ENCODE measurements around the gene FBF1. TPM values are rescaled to one million over a fixed set of nuclear protein-coding genes. Genes with fewer than 3 reads are reported as not detected.
A peak's percentile ranks its signal among the peaks of the same experiment; 100 is the strongest.

Gene FBF1
- total RNA-seq, 2 donors from 2014 or later = 25.9 to 39.1 TPM

DNA sequence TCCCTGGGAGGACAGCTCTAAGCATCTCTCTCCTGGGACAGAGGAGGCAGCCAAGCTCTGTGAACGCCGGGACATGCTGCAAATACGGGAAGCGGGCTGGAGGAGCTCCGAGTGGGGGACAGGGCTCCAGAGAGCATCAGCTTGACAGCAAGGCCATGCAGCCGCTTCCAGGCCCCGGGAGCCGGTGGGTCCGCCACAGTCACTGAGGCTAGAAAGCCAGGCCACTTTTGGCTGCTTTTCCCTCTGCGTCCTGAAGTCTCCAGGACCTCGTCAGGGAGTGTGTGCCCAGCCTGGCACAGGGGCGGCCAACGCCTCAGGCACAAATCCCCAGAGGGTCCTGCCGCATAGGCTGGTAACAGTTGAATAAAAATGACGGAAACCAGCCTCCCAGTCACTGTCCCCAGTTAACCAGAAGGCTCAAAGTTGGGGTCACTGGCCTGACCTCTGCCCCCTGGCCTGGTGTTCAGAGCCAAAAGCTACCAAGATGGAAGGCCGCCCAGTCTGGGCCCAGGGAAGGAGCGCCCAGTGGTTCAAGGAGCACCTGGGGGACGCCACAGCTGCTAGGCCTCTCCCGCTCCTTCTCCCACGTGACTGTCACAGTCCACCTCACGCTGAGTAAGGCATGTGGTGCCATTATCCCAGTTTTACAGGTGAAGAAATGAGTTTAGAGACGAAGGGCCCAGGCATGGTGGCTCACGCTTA, 40.9 kb downstream of the FBF1 start:
- no peaks in the 10 kb centered on the region for H3K27me3 ChIP-seq (ENCODE audit: control insufficient read depth, insufficient read depth, low read length, poor library complexity, severe bottlenecking)
- H3K36me3 Mint-ChIP-seq (ENCODE audit: low read depth) = peaks cover 28% of the 10 kb centered on the region
- WGBS, 2 experiments (ENCODE audit: insufficient coverage in 1 of 2, insufficient read length in 1 of 2) = 93 to 96% methylated on average over 23 of the region's 23 CpGs
- H3K4me3 ChIP-seq (ENCODE audit: low read length) = no peak overlapping the region
- no peak overlapping the region for H3K27ac Mint-ChIP-seq
- no peaks in the 10 kb centered on the region for H3K27me3 Mint-ChIP-seq (ENCODE audit: insufficient read depth)
- H3K9me3 Mint-ChIP-seq = no peaks in the 10 kb centered on the region
- H3K4me1 Mint-ChIP-seq = peaks cover 15% of the 10 kb centered on the region
- TF ChIP-seq, protein P1, sequence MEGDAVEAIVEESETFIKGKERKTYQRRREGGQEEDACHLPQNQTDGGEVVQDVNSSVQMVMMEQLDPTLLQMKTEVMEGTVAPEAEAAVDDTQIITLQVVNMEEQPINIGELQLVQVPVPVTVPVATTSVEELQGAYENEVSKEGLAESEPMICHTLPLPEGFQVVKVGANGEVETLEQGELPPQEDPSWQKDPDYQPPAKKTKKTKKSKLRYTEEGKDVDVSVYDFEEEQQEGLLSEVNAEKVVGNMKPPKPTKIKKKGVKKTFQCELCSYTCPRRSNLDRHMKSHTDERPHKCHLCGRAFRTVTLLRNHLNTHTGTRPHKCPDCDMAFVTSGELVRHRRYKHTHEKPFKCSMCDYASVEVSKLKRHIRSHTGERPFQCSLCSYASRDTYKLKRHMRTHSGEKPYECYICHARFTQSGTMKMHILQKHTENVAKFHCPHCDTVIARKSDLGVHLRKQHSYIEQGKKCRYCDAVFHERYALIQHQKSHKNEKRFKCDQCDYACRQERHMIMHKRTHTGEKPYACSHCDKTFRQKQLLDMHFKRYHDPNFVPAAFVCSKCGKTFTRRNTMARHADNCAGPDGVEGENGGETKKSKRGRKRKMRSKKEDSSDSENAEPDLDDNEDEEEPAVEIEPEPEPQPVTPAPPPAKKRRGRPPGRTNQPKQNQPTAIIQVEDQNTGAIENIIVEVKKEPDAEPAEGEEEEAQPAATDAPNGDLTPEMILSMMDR (conservative IDR thresholded peaks at IDR 0.05) = no peak
- H3K4me1 ChIP-seq (ENCODE audit: control insufficient read depth, insufficient read depth, low read length) = peaks cover 9% of the 10 kb centered on the region
- H3K4me3 Mint-ChIP-seq = no peak overlapping the region
- no peak overlapping the region for H3K9ac ChIP-seq (ENCODE audit: extremely low read depth, low read length, poor library complexity, severe bottlenecking)
- H3K36me3 ChIP-seq (ENCODE audit: control insufficient read depth, insufficient read depth, low read length) = peaks cover 43% of the 10 kb centered on the region
- peak; percentile 49 for DNase-seq
- H3K27ac ChIP-seq (ENCODE audit: low read depth, low read length) = no peak overlapping the region
- no peaks in the 10 kb centered on the region for H3K9me3 ChIP-seq (ENCODE audit: control insufficient read depth, low read length)

GRCh38 chr17:75899353-75899752, 41.5 kb downstream of the FBF1 start:
- H3K27ac ChIP-seq (ENCODE audit: low read depth, low read length) = no peak overlapping the region
- Mint-ChIP-seq H3K27me3 (ENCODE audit: insufficient read depth) (no peaks in the 10 kb centered on the region), H3K27ac (no peak overlapping the region), H3K9me3 (no peaks in the 10 kb centered on the region), H3K36me3 (ENCODE audit: low read depth) (peaks cover 28% of the 10 kb centered on the region), H3K4me1 (peaks cover 17% of the 10 kb centered on the region), H3K4me3 (no peak overlapping the region)
- no peak overlapping the region for H3K4me3 ChIP-seq (ENCODE audit: low read length)
- no peak overlapping the region for H3K9ac ChIP-seq (ENCODE audit: extremely low read depth, low read length, poor library complexity, severe bottlenecking)
- peaks cover 43% of the 10 kb centered on the region for H3K36me3 ChIP-seq (ENCODE audit: control insufficient read depth, insufficient read depth, low read length)
- peaks cover 12% of the 10 kb centered on the region for H3K4me1 ChIP-seq (ENCODE audit: control insufficient read depth, insufficient read depth, low read length)
- no peaks in the 10 kb centered on the region for H3K9me3 ChIP-seq (ENCODE audit: control insufficient read depth, low read length)
- peak; percentile 45 for DNase-seq
- H3K27me3 ChIP-seq (ENCODE audit: control insufficient read depth, insufficient read depth, low read length, poor library complexity, severe bottlenecking) = no peaks in the 10 kb centered on the region
- TF ChIP-seq, protein P1 (conservative IDR thresholded peaks at IDR 0.05) = no peak
- 95 to 98% methylated on average over 7 to 13 of the region's 13 CpGs for WGBS, 2 experiments (ENCODE audit: insufficient coverage in 1 of 2, insufficient read length in 1 of 2)

DNA sequence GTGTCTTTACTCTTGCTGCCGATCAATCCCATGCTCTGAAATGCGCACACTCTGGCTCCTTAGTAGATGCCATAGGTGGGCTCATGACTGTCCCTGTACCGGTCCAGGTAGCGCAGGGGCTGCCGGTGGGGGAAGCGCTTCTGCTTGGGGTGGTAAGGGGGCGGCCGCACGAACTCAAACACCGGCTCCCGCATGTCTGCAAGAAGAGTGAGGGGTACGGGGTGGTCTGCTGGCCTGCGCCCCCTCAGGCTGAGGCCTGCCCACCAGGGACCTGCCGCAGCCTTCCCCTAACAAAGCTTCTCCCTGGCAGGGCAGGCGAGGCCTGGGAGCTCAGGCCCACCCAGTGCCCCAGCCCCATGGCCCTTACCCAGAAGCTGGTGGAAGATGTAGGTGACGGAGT, 42.1 kb downstream of the FBF1 start:
- no peak overlapping the region for H3K4me3 Mint-ChIP-seq
- no peaks in the 10 kb centered on the region for H3K9me3 Mint-ChIP-seq
- whole genome bisulfite sequencing, 2 experiments (ENCODE audit: insufficient coverage in 1 of 2, insufficient read length in 1 of 2) = 94 to 97% methylated on average over 10 to 16 of the region's 16 CpGs
- Histone ChIP-seq H3K4me1 (ENCODE audit: control insufficient read depth, insufficient read depth, low read length) (peaks cover 12% of the 10 kb centered on the region), H3K27me3 (ENCODE audit: control insufficient read depth, insufficient read depth, low read length, poor library complexity, severe bottlenecking) (no peaks in the 10 kb centered on the region), H3K9ac (ENCODE audit: extremely low read depth, low read length, poor library complexity, severe bottlenecking) (no peak overlapping the region), H3K36me3 (ENCODE audit: control insufficient read depth, insufficient read depth, low read length) (peaks cover 43% of the 10 kb centered on the region), H3K27ac (ENCODE audit: low read depth, low read length) (no peak overlapping the region), H3K9me3 (ENCODE audit: control insufficient read depth, low read length) (no peaks in the 10 kb centered on the region), H3K4me3 (ENCODE audit: low read length) (no peak overlapping the region)
- DNase-seq = no peak
- peaks cover 28% of the 10 kb centered on the region for H3K36me3 Mint-ChIP-seq (ENCODE audit: low read depth)
- no peaks in the 10 kb centered on the region for H3K27me3 Mint-ChIP-seq (ENCODE audit: insufficient read depth)
- H3K27ac Mint-ChIP-seq = peak overlapping the region; percentile 39
- TF ChIP-seq, protein P1 (conservative IDR thresholded peaks at IDR 0.05) = no peak
- H3K4me1 Mint-ChIP-seq = peaks cover 22% of the 10 kb centered on the region

Data from endodermal cell (in vitro differentiated cells).